Heart right ventricle (tissue), 16 donors: ENCODE measurements around the gene FTO. TPM values are rescaled to one million over a fixed set of nuclear protein-coding genes. Genes with fewer than 3 reads are reported as not detected.

Experiments
- ATAC-seq, 8 donors: fragments of 200-7000 bp; cut with Tn5 transposase; one replicate each; pipeline ENCODE4 v1.9.1; 2020; ENCODE audit warnings: mild to moderate bottlenecking in 8 of 8, moderate library complexity in 8 of 8, moderate number of reproducible peaks in 1 of 8
- DNase-seq, 2 donors: peaks; one replicate each; pipeline ENCODE4 v3.0.0-alpha.2; 2020
- H3K27ac ChIP-seq, 10 donors: fragments of 200-600 bp; sonication (generic) in 2 of 10; one replicate each; pipeline versions ENCODE4 v1.5.0 to v1.8.0; 2020 to 2022; ENCODE audit warnings: mild to moderate bottlenecking in 3 of 10
- H3K27me3 ChIP-seq, 7 donors: fragments of 200-600 bp; one replicate each; pipeline ENCODE4 v1.8.0; 2021 to 2022; ENCODE audit warnings: mild to moderate bottlenecking in 2 of 7
- H3K36me3 ChIP-seq, 9 donors: fragments of 200-600 bp; sonication (generic) in 1 of 9; one replicate each; pipeline versions ENCODE4 v1.5.0 to v1.8.0; 2020 to 2022; ENCODE audit warnings: mild to moderate bottlenecking in 2 of 9
- H3K4me1 ChIP-seq, 9 donors: fragments of 200-600 bp; sonication (generic) in 1 of 9; one replicate each; pipeline versions ENCODE4 v1.5.0 to v1.8.0; 2020 to 2022; ENCODE audit warnings: mild to moderate bottlenecking in 4 of 9
- H3K4me3 ChIP-seq, 10 donors: fragments of 200-600 bp; sonication (generic) in 2 of 10; one replicate each; pipeline versions ENCODE4 v1.5.0 to v1.8.0; 2020 to 2022; ENCODE audit warnings: mild to moderate bottlenecking in 7 of 10, moderate library complexity in 2 of 10
- H3K9me3 ChIP-seq, 11 donors: fragments of 200-600 bp in 10 of 11; sonication (generic) in 2 of 11; one replicate each; pipeline versions ENCODE4 v1.5.0 to v1.8.0; 2013 to 2022; ENCODE audit warnings: mild to moderate bottlenecking in 2 of 11, control low read depth in 1 of 11, moderate library complexity in 1 of 11
- WGBS, 2 donors: extraction: QIAGEN DNeasy Blood & Tissue Kit; methylation state at CpG; one replicate each; pipeline ENCODE4 v1.1.7; 2013; ENCODE audit warnings: inconsistent platforms in 1 of 2; 5-methylcytosine and 5-hydroxymethylcytosine counted together
- intact Hi-C, 10 donors: fragments of 100-400 bp; cut with DNase I; formaldehyde crosslinking; loops; one replicate each; pipeline versions ENCODE4 v1.11.1 to v1.14.2; 2022
- polyA plus RNA-seq, 2 donors: library from polyadenylated mRNA; stranded (reverse); fragments of 200-250 nt; gene quantifications; one replicate each; pipeline ENCODE4 v1.2.3, GENCODE V29; 2013
- total RNA-seq, 10 donors: library from RNA; stranded (reverse); fragmentation: NEBNext Ultra II Directional in 3 of 10; extraction: Animal tissue kit (Norgen Biotek cat#: 25700) in 3 of 10; gene quantifications; one replicate each; pipeline versions ENCODE4 v1.2.1 to v1.2.4, GENCODE V29; 2021 to 2023
- TF ChIP-seq, protein P1 (sequence below), 9 donors: fragments of 200-600 bp; sonication (generic) in 2 of 9; IDR thresholded peaks; one replicate each; pipeline versions ENCODE4 v1.5.0 to v1.8.0; 2021 to 2022; ENCODE audit warnings: antibody characterized with exemption in 9 of 9, mild to moderate bottlenecking in 5 of 9, moderate library complexity in 1 of 9
- donor health status: Arrhythmogenic right ventricular cardiomyopathy.
- donor health status: ischemic (EF 13 %, LVEDD 7.1; RV severe dilation, severe dysfunction).
- donor health status: healthy with polysubstance abuse.
- donor health status: DM: no; HTN: yes; CAD: no.
- donor health status: DM: no; HTN: no; CAD: no.
- donor health status: ischemic (EF 25% LVEDD 6.9; RV normal size, moderate dysfunction).
- donor health status: ischemic (EF 25% LVEDD 5.7; RV mildly dilated, moderate dysfunction).
- donor health status: healthy.
- donor health status: DM: yes; HTN: yes; CAD: no.
- donor health status: Ischemic cardiomyopathy.
- donor health status: ischemic (EF 35%, LVEDD 5.7; RV mildly dilated, moderate dysfunction).
- donor health status: nonischemic (EF 11% LVEDD 7.7; RV severe dilation, severe dysfunction).
- donor health status: DM: yes; HTN: yes; CAD: no.
- donor health status: PGD.
- donor health status: ischemic (EF 29% LVEDD 5.4; RV normal size, mild dysfunction).
- donor health status: nonischemic (EF 23%, LVEDD 6.1; RV moderate dilation, normal function).

Gene FTO
- total and polyA plus RNA-seq, 12 donors: 8.5 to 103 (median 90.0) TPM

DNA sequence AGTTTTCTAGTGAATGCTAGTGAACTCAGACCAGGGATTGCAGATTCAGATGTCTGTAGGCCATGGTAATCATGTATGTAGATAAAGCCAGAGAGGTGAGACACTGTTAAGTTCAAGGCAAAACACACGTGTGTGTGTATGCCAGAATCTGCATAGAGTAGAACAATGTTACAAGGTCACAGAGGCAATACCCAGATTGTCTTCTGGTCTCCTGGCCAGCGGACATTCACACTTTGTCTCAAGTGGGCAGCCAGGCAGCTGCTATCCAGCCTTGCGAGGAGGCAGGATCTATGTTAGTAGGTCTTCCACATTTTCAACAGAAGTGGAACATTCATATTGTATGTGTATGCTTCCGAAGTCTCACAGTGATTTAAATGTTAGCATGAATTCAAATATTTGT is 244.4 kb downstream of the FTO start:
- ATAC-seq (peak in 3 of 8 donors; percentile 42 to 63 (median 49)), DNase-seq (no peak)
- Histone ChIP-seq H3K4me1 (peaks cover 0 to 30% (median 12%) of the 10 kb centered on the region in 9 donors), H3K27me3 (no peaks in the 10 kb centered on the region), H3K4me3 (no peak overlapping the region), H3K27ac (no peak overlapping the region), H3K9me3 (no peaks in the 10 kb centered on the region), H3K36me3 (no peaks in the 10 kb centered on the region)
- 58 to 72% methylated on average over 4 of the region's 4 CpGs for WGBS, 2 donors
- intact Hi-C loops: loop anchor here in 3 of 10 donors (5.0 to 10.0 kb wide), 4 partner anchors 244 to 1429 kb away; partner anchors contain the start of gene IRX3 (in 1 of the 3)
- TF ChIP-seq, protein P1, sequence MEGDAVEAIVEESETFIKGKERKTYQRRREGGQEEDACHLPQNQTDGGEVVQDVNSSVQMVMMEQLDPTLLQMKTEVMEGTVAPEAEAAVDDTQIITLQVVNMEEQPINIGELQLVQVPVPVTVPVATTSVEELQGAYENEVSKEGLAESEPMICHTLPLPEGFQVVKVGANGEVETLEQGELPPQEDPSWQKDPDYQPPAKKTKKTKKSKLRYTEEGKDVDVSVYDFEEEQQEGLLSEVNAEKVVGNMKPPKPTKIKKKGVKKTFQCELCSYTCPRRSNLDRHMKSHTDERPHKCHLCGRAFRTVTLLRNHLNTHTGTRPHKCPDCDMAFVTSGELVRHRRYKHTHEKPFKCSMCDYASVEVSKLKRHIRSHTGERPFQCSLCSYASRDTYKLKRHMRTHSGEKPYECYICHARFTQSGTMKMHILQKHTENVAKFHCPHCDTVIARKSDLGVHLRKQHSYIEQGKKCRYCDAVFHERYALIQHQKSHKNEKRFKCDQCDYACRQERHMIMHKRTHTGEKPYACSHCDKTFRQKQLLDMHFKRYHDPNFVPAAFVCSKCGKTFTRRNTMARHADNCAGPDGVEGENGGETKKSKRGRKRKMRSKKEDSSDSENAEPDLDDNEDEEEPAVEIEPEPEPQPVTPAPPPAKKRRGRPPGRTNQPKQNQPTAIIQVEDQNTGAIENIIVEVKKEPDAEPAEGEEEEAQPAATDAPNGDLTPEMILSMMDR (IDR thresholded peaks at IDR 0.05): no peak

DNA sequence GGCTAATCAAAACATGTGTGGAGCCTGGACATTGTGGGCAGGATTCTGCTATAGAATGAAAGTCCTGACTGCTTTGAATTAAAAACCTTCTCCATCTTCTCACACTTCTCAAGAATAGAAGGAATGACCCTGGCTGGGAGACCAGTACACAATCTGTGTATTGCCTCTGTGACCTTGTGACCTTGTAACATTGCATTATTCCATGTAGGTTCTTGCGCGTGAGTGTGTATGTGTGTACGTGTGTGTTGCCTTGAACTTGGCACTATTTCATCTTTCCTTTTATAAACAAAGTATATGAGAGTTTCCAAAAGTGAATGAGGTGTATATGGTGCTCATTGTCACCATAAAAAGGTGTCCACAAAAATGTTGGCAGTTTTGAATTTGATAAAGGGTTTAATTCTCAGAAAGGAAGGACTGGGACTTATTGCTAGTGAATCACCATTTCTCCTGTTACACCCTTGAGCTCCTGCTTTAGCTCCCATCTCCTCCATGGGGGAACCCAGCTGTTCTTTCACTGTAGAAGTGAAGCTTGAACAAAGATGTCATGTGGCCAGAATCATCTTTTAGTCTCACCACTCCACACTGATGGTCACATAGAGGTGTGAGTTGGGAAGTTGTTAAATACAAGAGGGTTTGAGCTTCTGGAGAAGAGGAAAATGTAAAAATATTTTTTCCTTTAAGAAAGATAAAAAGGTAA is 244.9 kb downstream of the FTO start:
- H3K9me3 ChIP-seq: no peaks in the 10 kb centered on the region
- TF ChIP-seq, protein P1 (IDR thresholded peaks at IDR 0.05): no peak
- WGBS, 2 donors: 91 to 93% methylated on average over 3 of the region's 3 CpGs
- H3K4me3 ChIP-seq: no peak overlapping the region
- intact Hi-C loops: loop anchor here in 3 of 10 donors (5.0 to 10.0 kb wide), 4 partner anchors 243 to 1428 kb away; partner anchors contain the start of gene IRX3 (in 1 of the 3)
- H3K27me3 ChIP-seq: no peaks in the 10 kb centered on the region
- no peak for DNase-seq
- peaks cover 0 to 30% (median 12%) of the 10 kb centered on the region in 9 donors for H3K4me1 ChIP-seq
- H3K27ac ChIP-seq: no peak overlapping the region
- H3K36me3 ChIP-seq: no peaks in the 10 kb centered on the region
- ATAC-seq: no peak

DNA sequence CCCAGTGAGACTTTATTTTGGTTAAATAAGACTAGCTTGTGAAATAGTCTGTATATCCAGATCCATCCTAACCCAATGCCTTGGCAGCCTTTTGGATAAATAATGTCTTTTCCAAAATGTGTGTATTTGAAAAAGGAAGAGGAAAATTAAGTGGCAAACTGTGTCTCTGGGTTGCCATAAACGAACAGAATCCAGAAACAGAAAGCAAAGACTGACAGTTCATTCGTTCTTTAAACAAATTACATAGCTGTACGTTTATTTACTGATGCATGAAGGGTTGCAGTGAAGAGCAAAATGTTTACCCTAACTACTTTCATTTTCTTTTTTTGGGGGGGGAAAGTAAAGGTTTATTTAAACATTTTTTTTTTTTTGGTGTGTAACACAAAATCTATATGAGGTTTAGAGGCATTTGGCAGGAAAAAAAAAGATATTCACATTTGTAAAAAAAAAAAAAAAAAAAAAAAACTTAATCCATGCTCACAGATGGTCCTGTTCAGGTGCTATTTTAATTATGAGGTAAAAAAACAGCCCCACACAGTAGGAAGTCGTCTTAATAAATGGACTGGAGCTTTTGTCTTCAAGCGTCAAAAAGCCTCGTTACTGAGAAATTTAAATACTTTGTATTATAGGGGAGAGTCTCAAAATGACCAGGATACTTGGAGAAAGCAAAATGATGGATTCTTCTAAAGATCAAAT is 245.9 kb downstream of the FTO start:
- WGBS, 2 donors: 81 to 85% methylated on average over 6 of the region's 6 CpGs
- DNase-seq (no peak), ATAC-seq (no peak)
- intact Hi-C loops: loop anchor here in 5 of 10 donors (5.0 to 10.0 kb wide), 5 partner anchors 242 to 1427 kb away; partner anchors contain the start of gene IRX3 (in 2 of the 5)
- Histone ChIP-seq H3K9me3 (no peaks in the 10 kb centered on the region), H3K4me1 (peaks cover 0 to 30% (median 12%) of the 10 kb centered on the region in 9 donors), H3K27ac (no peak overlapping the region), H3K27me3 (no peaks in the 10 kb centered on the region), H3K4me3 (no peak overlapping the region), H3K36me3 (no peaks in the 10 kb centered on the region)
- TF ChIP-seq, protein P1 (IDR thresholded peaks at IDR 0.05): no peak

DNA sequence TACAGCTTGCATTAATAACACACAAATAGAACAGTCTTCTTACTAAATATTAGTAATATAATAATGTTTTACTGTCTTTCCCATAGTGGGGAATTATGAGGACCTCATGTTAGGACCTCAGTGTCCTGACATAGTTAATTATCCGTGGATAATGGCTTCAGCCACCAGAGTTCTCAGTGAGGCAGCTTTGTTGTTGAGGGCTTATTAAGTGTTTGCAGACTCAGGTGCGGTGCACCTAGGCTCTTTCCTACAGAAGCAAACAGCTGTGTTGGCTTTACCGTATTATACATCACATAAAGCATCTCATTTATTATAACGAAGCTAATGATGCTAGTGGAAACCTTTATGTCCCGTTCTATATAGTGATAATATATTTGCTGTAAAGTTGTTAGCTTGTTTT is 246.7 kb downstream of the FTO start:
- TF ChIP-seq, protein P1 (IDR thresholded peaks at IDR 0.05): no peak
- H3K27ac ChIP-seq: no peak overlapping the region
- H3K36me3 ChIP-seq: no peaks in the 10 kb centered on the region
- H3K27me3 ChIP-seq: no peaks in the 10 kb centered on the region
- DNase-seq: no peak
- peaks cover 0 to 30% (median 12%) of the 10 kb centered on the region in 9 donors for H3K4me1 ChIP-seq
- WGBS, 2 donors: 94 to 97% methylated on average over 5 of the region's 5 CpGs
- no peaks in the 10 kb centered on the region for H3K9me3 ChIP-seq
- H3K4me3 ChIP-seq: no peak overlapping the region
- intact Hi-C loops: loop anchor here in 2 of 10 donors (10.0 kb wide), 2 partner anchors 334 to 864 kb away; partner anchors contain the start of gene IRX3 (in 1 of the 2)
- ATAC-seq: no peak
